HG02678 (cell line): Measurements from ENCODE around the gene HEXD.
"Not testable (repeated sequence)": the region's sequence is repeated elsewhere in the genome, so short reads cannot be mapped to it uniquely, and the experiment has no call there.

Experiments
- ATAC-seq: cut with Tn5 transposase; IDR thresholded peaks from one replicate; pipeline ENCODE4 v1.9.1; 2021; ENCODE audit warnings: mild to moderate bottlenecking, moderate library complexity; ENCODE audit not compliant: unreplicated experiment

Gene HEXD

GRCh38 chr17:82418001-82418986, at the start of gene HEXD, which contains the start of gene OGFOD3:
Gene HEXD, plus strand, starts transcription at chr17:82418347. Its CDS starts 1,453 bp downstream, at chr17:82419800.
Gene OGFOD3, minus strand, starts transcription at chr17:82418586. Its CDS starts 101 bp downstream, at chr17:82418485.
- ATAC-seq: peak; percentile 86

- no peak for ATAC-seq
Observed at GRCh38 chr17:82369211-82369610, 48.9 kb upstream of the HEXD start.

- peak; percentile 69 for ATAC-seq
Observed at GRCh38 chr17:82370471-82371332, 47.4 kb upstream of the HEXD start.

GRCh38 chr17:82371333-82372248, 46.6 kb upstream of the HEXD start, which contains the start of gene UTS2R:
Gene UTS2R, plus strand, starts transcription at chr17:82371765. Its CDS starts 2,560 bp downstream, at chr17:82374325.
- no peak for ATAC-seq

- no peak for ATAC-seq
Observed at GRCh38 chr17:82372249-82373071, 45.7 kb upstream of the HEXD start.

GRCh38 chr17:82373072-82373452, 45.1 kb upstream of the HEXD start:
- not testable (repeated sequence) for ATAC-seq

GRCh38 chr17:82373731-82374625, 44.2 kb upstream of the HEXD start:
- no peak for ATAC-seq

- no peak for ATAC-seq
Observed at GRCh38 chr17:82374626-82375331, 43.4 kb upstream of the HEXD start.

GRCh38 chr17:82375359-82376041, 42.6 kb upstream of the HEXD start:
- no peak for ATAC-seq

GRCh38 chr17:82376042-82376730, 42.0 kb upstream of the HEXD start:
- no peak for ATAC-seq

GRCh38 chr17:82377294-82377693, 40.9 kb upstream of the HEXD start:
- not testable (repeated sequence) for ATAC-seq

GRCh38 chr17:82377924-82378740, 40.0 kb upstream of the HEXD start:
- ATAC-seq: no peak

GRCh38 chr17:82378741-82379021, 39.5 kb upstream of the HEXD start:
- ATAC-seq: no peak

- no peak for ATAC-seq
Observed at GRCh38 chr17:82380860-82381702, 37.1 kb upstream of the HEXD start.

GRCh38 chr17:82381703-82382009, 36.5 kb upstream of the HEXD start:
- ATAC-seq: not testable (repeated sequence)
